RWPE1 (cell line): ENCODE results near the gene NFKB1.
"Not testable (repeated sequence)": the region's sequence is repeated elsewhere in the genome, so short reads cannot be mapped to it uniquely, and the experiment has no call there.

ENCODE experiments used
- CTCF ChIA-PET: fragments of 350-600 bp; sonication (Branson Sonifier 250); formaldehyde crosslinking; extraction: SDS; loops from one replicate; lab custom pipeline; 2021; lab: Yijun Ruan, JAX
- POLR2A ChIA-PET: fragments of 400-600 bp; formaldehyde crosslinking; extraction: SDS; loops from one replicate; lab custom pipeline; 2020; ENCODE audit warnings: antibody characterized with exemption; ENCODE audit not compliant: low non-redundant PET; lab: Yijun Ruan, JAX
- DNase-seq: peaks from one replicate; pipeline ENCODE4 v3.0.0; 2012; ENCODE audit warnings: low spot score
- H3K27ac ChIP-seq: fragments of 450-650 bp; 2 replicates; pipeline ENCODE4 v1.5.1; 2017
- TF ChIP-seq, protein P1 (sequence below): fragments of 450-650 bp; conservative IDR thresholded peaks from 2 replicates; pipeline ENCODE4 v1.5.1; 2017; ENCODE audit warnings: low read depth, mild to moderate bottlenecking

The NFKB1 gene

DNA sequence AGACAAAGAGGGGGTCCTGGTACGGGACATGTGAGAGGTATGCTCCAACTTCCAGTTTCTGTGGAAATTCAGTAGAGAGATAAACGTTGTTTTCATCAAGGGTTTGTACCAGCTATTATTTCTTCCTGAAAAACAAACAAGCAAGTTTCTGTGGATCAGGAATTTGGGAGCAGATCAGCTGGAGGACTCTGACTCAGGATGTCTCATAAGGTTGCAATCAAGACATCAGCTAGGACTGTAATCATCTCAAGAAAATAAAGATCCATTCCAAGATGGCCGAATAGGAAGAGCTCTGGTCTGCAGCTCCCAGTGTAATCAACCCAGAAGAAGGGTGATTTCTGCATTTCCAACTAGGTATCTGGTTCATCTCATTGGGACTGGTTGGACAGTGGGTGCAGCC lies 23.5 kb upstream of the NFKB1 start:
- DNase-seq, result no peak
- POLR2A ChIA-PET, result no interaction called here
- TF ChIP-seq, protein P1, sequence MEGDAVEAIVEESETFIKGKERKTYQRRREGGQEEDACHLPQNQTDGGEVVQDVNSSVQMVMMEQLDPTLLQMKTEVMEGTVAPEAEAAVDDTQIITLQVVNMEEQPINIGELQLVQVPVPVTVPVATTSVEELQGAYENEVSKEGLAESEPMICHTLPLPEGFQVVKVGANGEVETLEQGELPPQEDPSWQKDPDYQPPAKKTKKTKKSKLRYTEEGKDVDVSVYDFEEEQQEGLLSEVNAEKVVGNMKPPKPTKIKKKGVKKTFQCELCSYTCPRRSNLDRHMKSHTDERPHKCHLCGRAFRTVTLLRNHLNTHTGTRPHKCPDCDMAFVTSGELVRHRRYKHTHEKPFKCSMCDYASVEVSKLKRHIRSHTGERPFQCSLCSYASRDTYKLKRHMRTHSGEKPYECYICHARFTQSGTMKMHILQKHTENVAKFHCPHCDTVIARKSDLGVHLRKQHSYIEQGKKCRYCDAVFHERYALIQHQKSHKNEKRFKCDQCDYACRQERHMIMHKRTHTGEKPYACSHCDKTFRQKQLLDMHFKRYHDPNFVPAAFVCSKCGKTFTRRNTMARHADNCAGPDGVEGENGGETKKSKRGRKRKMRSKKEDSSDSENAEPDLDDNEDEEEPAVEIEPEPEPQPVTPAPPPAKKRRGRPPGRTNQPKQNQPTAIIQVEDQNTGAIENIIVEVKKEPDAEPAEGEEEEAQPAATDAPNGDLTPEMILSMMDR, result no peak
- H3K27ac ChIP-seq, result no peak overlapping the region
- CTCF ChIA-PET, result interaction anchor here (0.7 kb wide), 1 partner anchor 24 kb away, joined by 3 read pairs; no protein-coding TSS in a partner anchor

DNA sequence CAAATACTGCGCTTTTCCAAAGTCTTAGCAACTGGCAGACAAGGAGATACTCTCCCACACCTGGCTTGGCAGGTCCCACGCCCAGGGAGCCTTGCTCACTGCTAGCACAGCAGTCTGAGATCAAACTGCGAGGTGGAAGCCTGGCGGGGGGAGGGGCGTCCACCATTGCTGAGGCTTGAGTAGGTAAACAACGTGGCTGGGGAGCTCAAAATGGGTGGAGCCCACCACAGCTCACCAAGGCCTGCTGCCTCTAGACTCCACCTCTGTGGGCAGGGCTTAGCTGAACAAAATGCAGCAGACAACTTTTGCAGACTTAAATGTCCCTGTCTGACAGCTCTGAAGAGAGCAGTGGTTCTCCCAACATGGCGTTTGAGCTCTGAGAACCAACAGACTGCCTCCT lies 23.0 kb upstream of the NFKB1 start:
- DNase-seq, result no peak
- no peak overlapping the region for H3K27ac ChIP-seq
- ChIA-PET CTCF (no interaction called here), POLR2A (no interaction called here)
- TF ChIP-seq, protein P1, result no peak

DNA sequence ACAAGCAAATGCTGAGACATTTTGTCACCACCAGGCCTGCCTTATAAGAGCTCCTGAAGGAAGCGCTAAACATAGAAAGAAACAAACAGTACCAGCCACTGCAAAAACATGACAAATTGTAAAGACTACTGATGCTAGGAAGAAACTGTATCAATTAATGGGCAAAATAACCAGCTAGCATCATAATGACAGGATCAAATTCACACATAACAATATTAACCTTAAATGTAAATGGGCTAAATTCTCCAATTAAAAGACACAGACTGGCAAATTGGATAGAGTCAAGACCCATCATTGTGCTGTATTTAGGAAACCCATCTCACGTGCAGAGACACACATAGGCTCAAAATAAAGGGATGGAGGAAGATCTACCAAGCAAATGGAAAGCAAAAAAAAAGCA lies 21.3 kb upstream of the NFKB1 start:
- CTCF ChIA-PET, H3K27ac ChIP-seq, DNase-seq, POLR2A ChIA-PET: not testable (repeated sequence)

DNA sequence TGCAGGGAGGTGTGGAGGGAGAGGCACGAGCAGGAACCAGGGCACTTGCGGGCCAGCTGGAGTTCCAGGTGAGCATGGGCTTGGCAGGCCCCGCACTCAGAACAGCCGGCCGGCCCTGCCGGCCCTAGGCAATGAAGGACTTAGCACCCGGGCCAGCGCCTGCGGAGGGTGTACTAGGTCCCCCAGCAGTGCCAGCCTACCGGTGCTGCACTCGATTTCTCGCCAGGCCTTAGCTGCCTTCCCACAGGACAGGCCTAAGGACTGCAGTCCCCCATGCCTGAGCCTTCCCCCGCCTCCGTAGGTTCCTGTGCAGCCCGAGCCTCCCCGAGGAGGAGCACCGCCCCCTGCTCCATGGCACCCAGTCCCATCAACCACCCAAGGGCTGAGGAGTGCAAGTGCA lies 18.0 kb upstream of the NFKB1 start:
- no peak overlapping the region for H3K27ac ChIP-seq
- POLR2A ChIA-PET, result no interaction called here
- CTCF ChIA-PET, result no interaction called here
- TF ChIP-seq, protein P1, result no peak
- DNase-seq, result no peak

DNA sequence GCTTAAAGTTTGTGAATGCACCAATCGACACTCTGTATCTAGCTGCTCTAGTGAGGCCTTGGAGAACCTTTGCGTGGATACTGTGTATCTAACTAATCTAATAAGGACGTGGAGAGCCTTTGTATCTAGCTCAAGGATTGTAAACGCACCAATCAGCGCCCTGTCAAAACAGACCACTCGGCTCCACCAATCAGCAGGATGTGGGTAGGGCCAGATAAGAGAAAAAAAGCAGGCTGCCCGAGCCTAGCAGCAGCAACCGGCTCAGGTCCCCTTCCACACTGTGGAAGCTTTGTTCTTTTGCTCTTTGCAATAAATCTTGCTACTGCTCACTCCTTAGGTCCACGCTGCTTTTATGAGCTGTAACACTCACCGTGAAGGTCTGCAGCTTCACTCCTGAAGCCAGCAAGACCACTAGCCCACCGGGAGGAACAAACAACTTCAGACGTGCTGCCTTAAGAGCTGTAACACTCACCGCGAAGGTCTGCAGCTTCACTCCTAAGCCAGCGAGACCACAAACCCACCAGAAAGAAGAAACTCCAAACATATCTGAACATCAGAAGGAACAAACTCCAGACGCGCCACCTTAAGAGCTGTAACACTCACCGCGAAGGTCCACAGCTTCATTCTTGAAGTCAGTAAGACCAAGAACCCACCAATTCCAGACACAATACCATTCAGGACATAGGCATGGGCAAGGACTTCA lies 17.0 kb upstream of the NFKB1 start:
- POLR2A ChIA-PET, H3K27ac ChIP-seq, DNase-seq, CTCF ChIA-PET: not testable (repeated sequence)

DNA sequence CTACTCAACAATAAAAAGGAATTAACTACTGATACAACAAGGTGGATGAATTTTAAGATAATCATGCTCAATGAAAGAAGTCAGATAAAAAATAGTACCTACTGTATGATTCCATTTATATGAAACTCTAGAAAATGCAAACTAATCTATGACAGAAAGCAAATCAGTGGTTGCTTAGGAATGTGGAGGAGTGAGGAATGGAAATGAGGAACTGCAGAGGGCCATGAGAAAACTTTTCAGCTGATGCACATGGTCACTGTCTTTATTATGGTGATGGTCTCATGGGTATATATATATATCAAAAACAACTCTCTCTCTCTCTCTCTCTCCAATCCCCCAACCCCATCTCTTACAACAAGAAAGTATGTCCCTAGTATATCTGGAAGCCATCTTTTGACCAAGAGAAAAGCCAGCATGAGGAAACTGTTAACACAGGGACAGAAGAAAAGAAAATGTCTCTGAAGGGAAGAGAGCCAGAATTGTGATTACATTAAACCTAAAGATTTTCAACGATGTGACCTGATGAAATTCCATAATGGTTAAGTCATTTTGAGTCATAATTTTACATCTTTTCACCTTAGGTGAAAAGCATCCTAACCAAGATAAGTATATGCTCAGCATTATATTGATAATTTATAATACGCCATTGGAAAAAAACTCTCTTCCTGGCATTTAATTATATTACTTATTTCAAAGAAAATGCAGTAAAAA lies 8.5 kb upstream of the NFKB1 start:
- ChIA-PET POLR2A (no interaction called here), CTCF (no interaction called here)
- H3K27ac ChIP-seq, result no peak overlapping the region
- TF ChIP-seq, protein P1, result no peak
- DNase-seq, result no peak

DNA sequence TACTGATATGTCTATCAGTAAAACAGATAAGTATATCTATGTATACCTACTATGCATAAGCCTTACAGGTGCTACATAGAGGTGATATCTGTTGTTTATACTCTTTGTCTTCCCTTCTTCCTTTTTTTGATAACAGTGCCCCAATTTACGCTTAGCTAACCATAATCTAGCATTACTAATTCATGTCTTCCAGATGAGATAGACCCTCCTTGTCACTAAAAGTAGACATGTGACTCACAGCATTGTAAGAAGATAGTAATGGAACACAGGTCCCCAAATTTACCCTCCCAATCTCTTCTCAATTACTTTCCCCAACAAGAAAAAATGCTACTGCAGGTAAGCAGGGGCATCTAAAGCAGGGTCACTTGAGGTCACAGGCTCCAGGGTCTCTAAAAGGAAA lies 7.9 kb upstream of the NFKB1 start:
- H3K27ac ChIP-seq, result no peak overlapping the region
- DNase-seq, result no peak
- TF ChIP-seq, protein P1, result no peak
- ChIA-PET POLR2A (no interaction called here), CTCF (no interaction called here)
